ENCODE data around the gene LDLRAD1.

LDLRAD1 gene, protein sequence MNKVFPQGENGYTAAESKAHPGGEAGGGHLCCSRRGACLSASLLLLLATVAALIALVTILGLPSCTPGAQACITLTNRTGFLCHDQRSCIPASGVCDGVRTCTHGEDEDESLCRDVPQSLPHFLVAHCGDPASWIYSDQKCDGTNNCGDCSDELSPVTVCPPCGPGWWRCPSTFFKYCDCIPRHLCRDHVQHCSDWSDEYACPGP

DNA sequence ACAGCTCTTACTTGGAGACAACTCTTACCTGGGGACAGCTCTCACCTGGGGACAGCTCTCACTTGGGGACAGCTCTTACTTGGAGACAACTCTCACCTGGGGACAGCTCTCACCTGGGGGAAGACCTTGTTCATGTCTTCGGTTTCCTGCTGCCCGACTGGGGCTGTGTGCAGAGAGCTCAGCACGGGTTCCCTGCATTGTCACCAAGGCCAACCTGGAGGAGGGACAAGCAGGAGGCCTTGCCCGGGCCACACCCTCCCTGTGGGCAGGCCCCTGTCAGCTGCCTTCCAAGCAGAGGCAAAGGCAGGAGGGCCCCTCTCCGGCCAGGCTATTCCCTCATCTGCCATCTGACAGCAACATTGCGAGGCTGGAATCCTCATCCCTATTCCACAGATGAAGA is at the start of gene LDLRAD1:
Gene LDLRAD1 (minus strand): TSS at position 208 of the 400 bp plus-strand sequence. CDS start 74 bp downstream, at position 134.
- ChIA-PET CTCF (interaction anchor here (1.1 kb wide), 1 partner anchor 157 kb away, joined by 3 read pairs; no protein-coding TSS in a partner anchor), POLR2A (no interaction called here)
- TF ChIP-seq FOXK2 (IDR thresholded peaks at IDR 0.05) = no peak
- TF ChIP-seq, protein P1, sequence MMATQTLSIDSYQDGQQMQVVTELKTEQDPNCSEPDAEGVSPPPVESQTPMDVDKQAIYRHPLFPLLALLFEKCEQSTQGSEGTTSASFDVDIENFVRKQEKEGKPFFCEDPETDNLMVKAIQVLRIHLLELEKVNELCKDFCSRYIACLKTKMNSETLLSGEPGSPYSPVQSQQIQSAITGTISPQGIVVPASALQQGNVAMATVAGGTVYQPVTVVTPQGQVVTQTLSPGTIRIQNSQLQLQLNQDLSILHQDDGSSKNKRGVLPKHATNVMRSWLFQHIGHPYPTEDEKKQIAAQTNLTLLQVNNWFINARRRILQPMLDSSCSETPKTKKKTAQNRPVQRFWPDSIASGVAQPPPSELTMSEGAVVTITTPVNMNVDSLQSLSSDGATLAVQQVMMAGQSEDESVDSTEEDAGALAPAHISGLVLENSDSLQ (IDR thresholded peaks at IDR 0.05) = no peak
- no peak for TF ChIP-seq SP1 (IDR thresholded peaks at IDR 0.05)
- TF ChIP-seq L3MBTL2 (conservative IDR thresholded peaks at IDR 0.05) = no peak
- no peak for DNase-seq (ENCODE audit: extremely low spot score)

DNA sequence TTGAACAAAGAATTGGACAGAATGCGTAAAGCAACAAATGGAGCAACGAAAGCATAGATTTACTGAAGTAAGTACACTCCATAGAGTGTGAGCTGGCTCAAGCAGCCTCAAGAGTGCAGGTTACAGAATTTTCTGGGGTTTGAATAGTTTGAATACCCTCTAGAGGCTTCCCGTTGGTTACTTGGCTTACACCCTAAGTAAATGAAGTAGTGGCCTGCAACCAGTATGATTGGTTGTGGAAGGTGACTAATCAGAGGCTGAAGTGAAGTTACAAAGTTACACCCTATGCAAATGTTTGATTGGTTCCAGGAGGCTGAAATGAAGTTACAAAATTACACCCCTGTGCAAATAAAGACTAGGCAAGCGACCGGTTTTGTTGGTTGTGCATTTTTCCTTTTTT is 46.3 kb upstream of the LDLRAD1 start:
- no peak for DNase-seq (ENCODE audit: extremely low spot score)
- CTCF ChIA-PET = no interaction called here

GRCh38 chr1:54054438-54054749 is 36.4 kb upstream of the LDLRAD1 start:
- ChIA-PET CTCF (interaction anchor here (0.6 kb wide), 1 partner anchor 60 kb away, joined by 4 read pairs; no protein-coding TSS in a partner anchor), POLR2A (interaction anchor here (2.4 kb wide), 1 partner anchor 82 kb away, joined by 5 read pairs; no protein-coding TSS in a partner anchor)
- TF ChIP-seq SUZ12 (IDR thresholded peaks at IDR 0.05) (no peak), ELF4 (IDR thresholded peaks at IDR 0.05) (no peak), BHLHE40 (IDR thresholded peaks at IDR 0.05; ENCODE audit: borderline replicate concordance) (no peak), TARDBP (IDR thresholded peaks at IDR 0.05) (no peak)
- DNase-seq (ENCODE audit: extremely low spot score) = no peak

More for the DNA sequence above, 46.3 kb upstream of the LDLRAD1 start:
- TF ChIP-seq, protein P1 (IDR thresholded peaks at IDR 0.05) = no peak
- TF ChIP-seq ARNT (IDR thresholded peaks at IDR 0.05) = no peak
- no peak for TF ChIP-seq FOXM1 (IDR thresholded peaks at IDR 0.05; ENCODE audit: borderline replicate concordance)
- no peak for TF ChIP-seq HDGF (IDR thresholded peaks at IDR 0.05; ENCODE audit: borderline replicate concordance)
- TF ChIP-seq SP1 (IDR thresholded peaks at IDR 0.05) = no peak
- no peak for TF ChIP-seq ZNF384 (IDR thresholded peaks at IDR 0.05)
- no peak for TF ChIP-seq L3MBTL2 (conservative IDR thresholded peaks at IDR 0.05)
- TF ChIP-seq LEF1 (IDR thresholded peaks at IDR 0.05; ENCODE audit: borderline replicate concordance) = no peak
- TF ChIP-seq FOXA1 (IDR thresholded peaks at IDR 0.05) = no peak
- no peak for TF ChIP-seq ELF4 (IDR thresholded peaks at IDR 0.05)
- TF ChIP-seq NFRKB (IDR thresholded peaks at IDR 0.05) = no peak
- no peak for TF ChIP-seq SUZ12 (IDR thresholded peaks at IDR 0.05)
- TF ChIP-seq TARDBP (IDR thresholded peaks at IDR 0.05) = no peak
- TF ChIP-seq CTBP1 (IDR thresholded peaks at IDR 0.05; ENCODE audit: borderline replicate concordance) = no peak
- no peak for TF ChIP-seq FOXK2 (IDR thresholded peaks at IDR 0.05)
- no peak for TF ChIP-seq BHLHE40 (IDR thresholded peaks at IDR 0.05; ENCODE audit: borderline replicate concordance)
- POLR2A ChIA-PET = no interaction called here

- TF ChIP-seq LEF1 (IDR thresholded peaks at IDR 0.05; ENCODE audit: borderline replicate concordance) = no peak
- TF ChIP-seq FOXM1 (IDR thresholded peaks at IDR 0.05; ENCODE audit: borderline replicate concordance) = no peak
- TF ChIP-seq L3MBTL2 (conservative IDR thresholded peaks at IDR 0.05) = 0 out of 2 replicates have a peak, but pooled peaks have one; percentile 8
- ChIA-PET POLR2A (interaction anchor here (1.1 to 2.4 kb wide), 5 partner anchors 46 to 146 kb away, joined by 3 to 5 read pairs (median 3); partner anchors contain the start of genes CYB5RL, IFT25 and MRPL37), CTCF (no interaction called here)
- no peak for DNase-seq (ENCODE audit: extremely low spot score)
Measured at GRCh38 chr1:54053745-54054437, 35.9 kb upstream of the LDLRAD1 start.

DNA sequence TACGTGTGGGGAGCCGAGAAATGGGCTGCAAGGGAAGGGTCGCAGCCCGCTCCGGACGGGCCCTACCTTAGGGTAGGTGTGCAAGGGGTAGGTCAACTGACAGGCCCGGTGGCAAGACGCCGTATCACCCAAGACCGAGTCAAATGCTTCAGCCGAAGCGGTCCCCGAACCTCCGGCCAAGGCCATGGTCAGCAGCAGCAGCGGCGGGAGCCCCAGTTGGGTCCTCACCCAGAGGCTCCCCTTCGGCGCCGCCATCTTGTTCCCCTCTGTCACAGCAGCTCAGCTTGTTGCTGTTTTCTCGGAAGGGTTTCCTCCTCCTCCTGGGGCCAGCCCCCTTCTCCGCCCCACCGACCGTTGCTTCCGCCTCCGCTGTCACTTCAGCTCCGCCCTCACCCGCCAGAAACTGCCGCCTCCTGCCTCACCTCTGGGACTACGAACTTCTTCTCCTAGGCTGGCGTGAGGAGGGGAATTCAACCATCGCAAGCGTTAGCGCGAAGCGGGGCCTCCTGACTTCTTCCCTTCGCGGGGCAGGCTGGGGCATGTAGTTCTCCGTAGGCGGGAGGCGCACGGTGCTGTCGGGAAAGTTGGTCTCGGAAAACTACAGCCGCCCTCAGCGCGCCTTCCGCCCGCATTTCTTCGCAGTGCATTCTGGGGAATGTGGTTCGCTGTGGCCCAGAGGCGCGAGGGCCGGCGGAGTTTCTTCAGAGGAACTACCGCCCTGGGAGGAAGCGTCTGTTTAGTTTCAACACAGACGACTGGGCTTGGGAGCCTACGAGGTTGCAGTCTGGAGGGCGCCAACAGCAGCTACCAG is 35.2 kb upstream of the LDLRAD1 start, which contains the start of the genes TCEANC2 and TMEM59:
Gene TCEANC2 (plus strand): TSS at position 675 of the 811 bp plus-strand sequence. CDS start 815 bp downstream, outside the sequence.
Gene TMEM59 (minus strand): TSS at position 271 of the 811 bp plus-strand sequence. CDS start 16 bp downstream, at position 255.
- peak; percentile 95 for DNase-seq (ENCODE audit: extremely low spot score)
- ChIA-PET POLR2A (interaction anchor here (0.8 to 2.4 kb wide), 9 partner anchors 9 to 669 kb away, joined by 3 to 7 read pairs (median 3); partner anchors contain the start of genes CYB5RL, IFT25 and MRPL37), CTCF (interaction anchor here (0.5 to 0.8 kb wide), 3 partner anchors 29 to 551 kb away, joined by 3 read pairs; no protein-coding TSS in a partner anchor)
- peak; percentile 86 for TF ChIP-seq ELF4 (IDR thresholded peaks at IDR 0.05)
- peak; percentile 63 for TF ChIP-seq L3MBTL2 (conservative IDR thresholded peaks at IDR 0.05)
- peak; percentile 88 for TF ChIP-seq FOXK2 (IDR thresholded peaks at IDR 0.05)
- TF ChIP-seq FOXA1 (IDR thresholded peaks at IDR 0.05) = no peak
- peak; percentile 83 for TF ChIP-seq SUZ12 (IDR thresholded peaks at IDR 0.05)
- TF ChIP-seq, protein P1 (IDR thresholded peaks at IDR 0.05) = peak; percentile 79
- TF ChIP-seq CTBP1 (IDR thresholded peaks at IDR 0.05; ENCODE audit: borderline replicate concordance) = no peak
